ENCODE measurements around the gene MYOM1. TPM values are rescaled to one million over a fixed set of nuclear protein-coding genes. Genes with fewer than 3 reads are reported as not detected.
"Not testable (repeated sequence)": the region's sequence is repeated elsewhere in the genome, so short reads cannot be mapped to it uniquely, and the experiment has no call there.

The MYOM1 gene
- total RNA-seq, 2 experiments from 2014 or later: 0.59 to 0.91 TPM

- POLR2A ChIA-PET: interaction anchor here (0.6 to 0.7 kb wide), 2 partner anchors 51 to 65 kb away, joined by 4 to 8 read pairs; no protein-coding TSS in a partner anchor
- CTCF ChIA-PET: no interaction called here
Measured at GRCh38 chr18:3199942-3200645, 19.7 kb downstream of the MYOM1 start.

- CTCF ChIA-PET: interaction anchor here (0.7 to 1.3 kb wide), 2 partner anchors 18 to 219 kb away, joined by 3 to 5 read pairs; no protein-coding TSS in a partner anchor
- POLR2A ChIA-PET: not testable (repeated sequence)
Measured at GRCh38 chr18:3198260-3198860, 21.4 kb downstream of the MYOM1 start.

GRCh38 chr18:3194947-3195612 is 24.7 kb downstream of the MYOM1 start:
- ChIA-PET CTCF (no interaction called here), POLR2A (no interaction called here)

GRCh38 chr18:3193331-3193730 is 26.4 kb downstream of the MYOM1 start:
- POLR2A ChIA-PET: no interaction called here
- CTCF ChIA-PET: interaction anchor here (1.2 kb wide), 1 partner anchor 53 kb away, joined by 3 read pairs; no protein-coding TSS in a partner anchor

- CTCF ChIA-PET: interaction anchor here (1.2 kb wide), 1 partner anchor 53 kb away, joined by 3 read pairs; no protein-coding TSS in a partner anchor
- POLR2A ChIA-PET: no interaction called here
Measured at GRCh38 chr18:3192752-3193151, 27.0 kb downstream of the MYOM1 start.

- CTCF ChIA-PET: interaction anchor here (1.2 kb wide), 1 partner anchor 54 kb away, joined by 3 read pairs; no protein-coding TSS in a partner anchor
Measured at GRCh38 chr18:3192286-3192685, 27.5 kb downstream of the MYOM1 start.

GRCh38 chr18:3190610-3191009 is 29.2 kb downstream of the MYOM1 start:
- ChIA-PET POLR2A (no interaction called here), CTCF (no interaction called here)

More at GRCh38 chr18:3192286-3192685, 27.5 kb downstream of the MYOM1 start:
- POLR2A ChIA-PET: no interaction called here

GRCh38 chr18:3189884-3190283 is 29.9 kb downstream of the MYOM1 start:
- POLR2A ChIA-PET: no interaction called here
- CTCF ChIA-PET: no interaction called here

- ChIA-PET POLR2A (no interaction called here), CTCF (no interaction called here)
Measured at GRCh38 chr18:3186678-3187658, 32.8 kb downstream of the MYOM1 start.

GRCh38 chr18:3184275-3184963 is 35.3 kb downstream of the MYOM1 start:
- POLR2A ChIA-PET: no interaction called here
- CTCF ChIA-PET: no interaction called here

GRCh38 chr18:3183103-3183717 is 36.6 kb downstream of the MYOM1 start:
- ChIA-PET POLR2A (no interaction called here), CTCF (no interaction called here)

GRCh38 chr18:3180325-3180724 is 39.4 kb downstream of the MYOM1 start:
- POLR2A ChIA-PET: no interaction called here
- CTCF ChIA-PET: interaction anchor here (1.1 kb wide), 1 partner anchor 19 kb away, joined by 5 read pairs; no protein-coding TSS in a partner anchor

GRCh38 chr18:3179430-3180089 is 40.2 kb downstream of the MYOM1 start:
- ChIA-PET CTCF (interaction anchor here (1.1 kb wide), 1 partner anchor 20 kb away, joined by 5 read pairs; no protein-coding TSS in a partner anchor), POLR2A (no interaction called here)

- ChIA-PET CTCF (interaction anchor here (0.6 kb wide), 1 partner anchor 48 kb away, joined by 5 read pairs; no protein-coding TSS in a partner anchor), POLR2A (no interaction called here)
Measured at GRCh38 chr18:3177902-3178687, 41.7 kb downstream of the MYOM1 start.

GRCh38 chr18:3175195-3175758 is 44.5 kb downstream of the MYOM1 start:
- ChIA-PET POLR2A (no interaction called here), CTCF (no interaction called here)

- POLR2A ChIA-PET: no interaction called here
Measured at GRCh38 chr18:3172097-3172496, 47.7 kb downstream of the MYOM1 start.

GRCh38 chr18:3171631-3172030 is 48.1 kb downstream of the MYOM1 start:
- CTCF ChIA-PET: no interaction called here
- POLR2A ChIA-PET: no interaction called here

More at GRCh38 chr18:3172097-3172496, 47.7 kb downstream of the MYOM1 start:
- CTCF ChIA-PET: no interaction called here

Measured in activated CD8-positive, alpha-beta memory T cell treated with anti-CD3 and anti-CD28 coated beads for 36 hours (primary cell).